GM12875 (cell line): Measurements from ENCODE around the gene TBC1D22A.

Source experiments
- H3K4me3 ChIP-seq: one replicate; pipeline ENCODE4 v1.5.1; 2011; ENCODE audit warnings: low read depth, low read length, control low read depth
- CTCF ChIP-seq: IDR thresholded peaks from 2 replicates; pipeline ENCODE4 v1.5.1; 2011; ENCODE audit warnings: low read depth, mild to moderate bottlenecking, control low read depth, inconsistent platforms, low read length, moderate library complexity, borderline replicate concordance; ENCODE audit not compliant: insufficient read depth

TBC1D22A gene

GRCh38 chr22:47146391-47146790 is 383.9 kb downstream of the TBC1D22A start:
- no peak overlapping the region for H3K4me3 ChIP-seq
- TF ChIP-seq CTCF: no peak

GRCh38 chr22:47146941-47147340 is 384.5 kb downstream of the TBC1D22A start:
- TF ChIP-seq CTCF: no peak
- no peak overlapping the region for H3K4me3 ChIP-seq

GRCh38 chr22:47147572-47147971 is 385.1 kb downstream of the TBC1D22A start:
- no peak for TF ChIP-seq CTCF
- no peak overlapping the region for H3K4me3 ChIP-seq

- TF ChIP-seq CTCF: no peak
- H3K4me3 ChIP-seq: no peak overlapping the region
These were observed 386.1 kb downstream of the TBC1D22A start for GRCh38 chr22:47148510-47148909.

GRCh38 chr22:47148956-47149728 is 386.7 kb downstream of the TBC1D22A start:
- no peak for TF ChIP-seq CTCF
- H3K4me3 ChIP-seq: no peak overlapping the region

- H3K4me3 ChIP-seq: no peak overlapping the region
- TF ChIP-seq CTCF: no peak
These were observed 387.5 kb downstream of the TBC1D22A start for GRCh38 chr22:47149976-47150375.

GRCh38 chr22:47150426-47150825 is 388.0 kb downstream of the TBC1D22A start:
- no peak overlapping the region for H3K4me3 ChIP-seq
- TF ChIP-seq CTCF: no peak
